HepG2 (cell line): ENCODE results near the gene AP2S1. TPM values are rescaled to one million over a fixed set of nuclear protein-coding genes. Genes with fewer than 3 reads are reported as not detected.

ENCODE experiments used
- ADNP ChIP-seq: sonication (generic); formaldehyde crosslinking; IDR thresholded peaks from 2 replicates; pipeline ENCODE4 v1.4.0; 2020; ENCODE audit warnings: missing genetic modification reagents
- FIP1L1 ChIP-seq: fragments of 200-400 bp; formaldehyde crosslinking; IDR thresholded peaks from 2 replicates; pipeline ENCODE4 v1.6.1; 2018; ENCODE audit warnings: low read depth, mild to moderate bottlenecking, low read length, moderate library complexity, borderline replicate concordance; ENCODE audit not compliant: insufficient read depth
- FOXP4 ChIP-seq: sonication (generic); formaldehyde crosslinking; IDR thresholded peaks from 2 replicates; pipeline ENCODE4 v1.4.0; 2020; ENCODE audit warnings: missing genetic modification reagents
- GTF3A ChIP-seq: sonication (generic); formaldehyde crosslinking; conservative IDR thresholded peaks from 2 replicates; pipeline ENCODE4 v1.4.0; 2020; ENCODE audit warnings: mild to moderate bottlenecking, missing genetic modification reagents
- HDAC2 ChIP-seq: sonication (generic); formaldehyde crosslinking; IDR thresholded peaks from 2 replicates; pipeline ENCODE4 v1.4.0; 2020; ENCODE audit warnings: missing genetic modification reagents
- JARID2 ChIP-seq: sonication (generic); formaldehyde crosslinking; IDR thresholded peaks from 2 replicates; pipeline ENCODE4 v1.8.1; 2023; ENCODE audit warnings: missing genetic modification reagents, inconsistent platforms; ENCODE audit not compliant: insufficient replicate concordance
- KAT8 ChIP-seq: IDR thresholded peaks from 2 replicates; pipeline ENCODE4 v1.6.1; 2016; ENCODE audit warnings: missing genetic modification reagents, missing compliant biosample characterization
- KDM2A ChIP-seq: sonication (generic); formaldehyde crosslinking; IDR thresholded peaks from 2 replicates; pipeline ENCODE4 v1.4.0; 2020; ENCODE audit warnings: low read depth, missing genetic modification reagents, borderline replicate concordance
- KLF9 ChIP-seq: IDR thresholded peaks from 2 replicates; pipeline ENCODE4 v1.6.1; 2016; ENCODE audit warnings: low read depth
- PAWR ChIP-seq: sonication (generic); formaldehyde crosslinking; IDR thresholded peaks from 2 replicates; pipeline ENCODE4 v1.4.0; 2020; ENCODE audit warnings: missing genetic modification reagents, mild to moderate bottlenecking, borderline replicate concordance
- RAD21 ChIP-seq: fragments of 450-650 bp; formaldehyde crosslinking; IDR thresholded peaks from 2 replicates; pipeline ENCODE4 v1.5.0; 2020; ENCODE audit warnings: mild to moderate bottlenecking
- RNF219 ChIP-seq: sonication (generic); formaldehyde crosslinking; IDR thresholded peaks from 2 replicates; pipeline ENCODE4 v1.5.0; 2020; ENCODE audit warnings: mild to moderate bottlenecking, missing genetic modification reagents
- RXRB ChIP-seq: IDR thresholded peaks from 2 replicates; pipeline ENCODE4 v1.6.1; 2016; ENCODE audit warnings: borderline replicate concordance, missing genetic modification reagents, missing compliant biosample characterization
- SMC3 ChIP-seq: IDR thresholded peaks from 2 replicates; pipeline ENCODE4 v1.6.1; 2011; ENCODE audit warnings: low read length, improper control_type of control experiment
- SP4 ChIP-seq: sonication (generic); formaldehyde crosslinking; IDR thresholded peaks from 2 replicates; pipeline ENCODE4 v1.8.1; 2023; ENCODE audit warnings: mild to moderate bottlenecking, missing genetic modification reagents
- YY1 ChIP-seq: IDR thresholded peaks from 2 replicates; pipeline ENCODE4 v1.6.1; 2011; ENCODE audit warnings: low read length, low read depth, moderate library complexity, mild to moderate bottlenecking; ENCODE audit not compliant: insufficient read depth, insufficient replicate concordance
- ZBTB10 ChIP-seq: sonication (generic); formaldehyde crosslinking; IDR thresholded peaks from 2 replicates; pipeline ENCODE4 v1.4.0; 2020; ENCODE audit warnings: missing genetic modification reagents, borderline replicate concordance
- ZNF121 ChIP-seq: sonication (generic); formaldehyde crosslinking; IDR thresholded peaks from 2 replicates; pipeline ENCODE4 v1.5.0; 2020; ENCODE audit warnings: mild to moderate bottlenecking, missing genetic modification reagents
- ZNF260 ChIP-seq: sonication (generic); formaldehyde crosslinking; IDR thresholded peaks from 2 replicates; pipeline ENCODE4 v1.4.0; 2020; ENCODE audit warnings: missing genetic modification reagents, low read depth, mild to moderate bottlenecking, borderline replicate concordance
- ZNF317 ChIP-seq: sonication (generic); formaldehyde crosslinking; IDR thresholded peaks from 2 replicates; pipeline ENCODE4 v1.5.0; 2020; ENCODE audit warnings: mild to moderate bottlenecking, missing genetic modification reagents
- ZNF660 ChIP-seq: sonication (generic); formaldehyde crosslinking; IDR thresholded peaks from 2 replicates; pipeline ENCODE4 v1.5.1; 2020; ENCODE audit warnings: mild to moderate bottlenecking, low read depth, missing genetic modification reagents, borderline replicate concordance
- ZNF891 ChIP-seq: sonication (generic); formaldehyde crosslinking; IDR thresholded peaks from 2 replicates; pipeline ENCODE4 v1.5.0; 2020; ENCODE audit warnings: mild to moderate bottlenecking, missing genetic modification reagents
- polyA plus RNA-seq, 8 experiments: library from polyadenylated mRNA; depleted of rRNA in 3 of 8; stranded (reverse) in 7 of 8; unstranded in 1 of 8; fragments of >200 nt; fragmentation: Illumina TruSeq in 4 of 8; extraction: Trizol in 4 of 8; gene quantifications; 2 replicates each; pipeline versions ENCODE4 v1.2.1 to v1.2.3, GENCODE V29; 2011 to 2016; ENCODE audit warnings: low read depth in 4 of 8, missing spikeins in 1 of 8, mixed read lengths in 1 of 8; ENCODE audit not compliant: insufficient read depth in 1 of 8
- total RNA-seq, 5 experiments: library from RNA; depleted of rRNA; stranded (reverse); fragments of >200 nt; fragmentation: Illumina TruSeq; extraction: Trizol; gene quantifications; 2 replicates each; pipeline ENCODE4 v1.2.3, GENCODE V29; 2016; ENCODE audit warnings: low read depth in 1 of 5
- TF ChIP-seq, protein P1 (sequence below): sonication (generic); formaldehyde crosslinking; IDR thresholded peaks from 2 replicates; pipeline ENCODE4 v1.8.0; 2022; ENCODE audit warnings: mild to moderate bottlenecking, missing genetic modification reagents; ENCODE audit not compliant: insufficient replicate concordance

The AP2S1 gene
- total and polyA plus RNA-seq, 2 of the 13 experiments (the other 11 are each of a cell fraction or from before 2014, with no cell fraction given): 45.2 to 86.1 TPM

DNA sequence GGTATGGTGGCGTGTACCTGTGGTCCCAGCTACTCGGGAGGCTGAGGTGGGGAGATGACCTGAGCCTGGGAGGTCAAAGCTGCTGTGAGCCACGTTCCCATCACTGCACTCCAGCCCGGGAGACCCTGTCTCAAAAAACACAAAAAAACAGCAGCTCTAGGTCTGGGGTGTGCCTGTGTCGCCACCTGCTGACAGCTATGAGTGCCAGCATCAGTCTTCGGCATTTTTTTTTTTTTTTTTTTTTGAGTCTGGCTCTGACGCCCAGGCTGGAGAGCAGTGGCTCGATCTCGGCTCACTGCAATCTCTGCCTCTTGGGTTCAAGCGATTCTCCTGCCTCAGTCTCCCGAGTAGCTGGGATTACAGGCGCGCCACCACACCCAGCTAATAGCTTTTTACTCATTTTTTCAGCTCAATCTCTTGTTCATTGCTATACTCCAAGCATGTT, 10.1 kb downstream of the AP2S1 start (continued):
- TF ChIP-seq ZBTB10 (no peak), HDAC2 (CRISPR knock-in tag) (no peak), RNF219 (CRISPR knock-in tag) (no peak), FOXP4 (no peak), RXRB (CRISPR knock-in tag) (0 out of 2 replicates have a peak, but pooled peaks have one; percentile 11), ZNF660 (CRISPR knock-in tag) (no peak), SP4 (CRISPR knock-in tag) (no peak), RAD21 (CRISPR knock-in tag) (peak; percentile 86), JARID2 (peak; percentile 42), ZNF891 (CRISPR knock-in tag) (0 out of 2 replicates have a peak, but pooled peaks have one; percentile 29), ZNF260 (no peak), ZNF317 (CRISPR knock-in tag) (no peak), PAWR (CRISPR knock-in tag) (no peak), KLF9 (CRISPR knock-in tag) (no peak), GTF3A (no peak), ZNF121 (CRISPR knock-in tag) (no peak), FIP1L1 (no peak), SMC3 (peak; percentile 96), YY1 (peak; percentile 42), ADNP (CRISPR knock-in tag) (no peak), KDM2A (CRISPR knock-in tag) (no peak; the same call in 1 of the 2 replicates), KAT8 (CRISPR knock-in tag) (no peak)
- TF ChIP-seq, protein P1, sequence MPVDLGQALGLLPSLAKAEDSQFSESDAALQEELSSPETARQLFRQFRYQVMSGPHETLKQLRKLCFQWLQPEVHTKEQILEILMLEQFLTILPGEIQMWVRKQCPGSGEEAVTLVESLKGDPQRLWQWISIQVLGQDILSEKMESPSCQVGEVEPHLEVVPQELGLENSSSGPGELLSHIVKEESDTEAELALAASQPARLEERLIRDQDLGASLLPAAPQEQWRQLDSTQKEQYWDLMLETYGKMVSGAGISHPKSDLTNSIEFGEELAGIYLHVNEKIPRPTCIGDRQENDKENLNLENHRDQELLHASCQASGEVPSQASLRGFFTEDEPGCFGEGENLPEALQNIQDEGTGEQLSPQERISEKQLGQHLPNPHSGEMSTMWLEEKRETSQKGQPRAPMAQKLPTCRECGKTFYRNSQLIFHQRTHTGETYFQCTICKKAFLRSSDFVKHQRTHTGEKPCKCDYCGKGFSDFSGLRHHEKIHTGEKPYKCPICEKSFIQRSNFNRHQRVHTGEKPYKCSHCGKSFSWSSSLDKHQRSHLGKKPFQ (CRISPR knock-in tag): peak; percentile 28
